SK-N-SH treated with all-trans-retinoic acid at 6 μM for 48 hours (cell line): ENCODE results near the gene ZNF431.

Source experiments
- PATZ1 ChIP-seq: fragments of 250-450 bp; sonication (Bioruptor Pico); IDR thresholded peaks from 2 replicates; pipeline ENCODE4 v1.8.0; 2020; ENCODE audit warnings: mild to moderate bottlenecking, moderate library complexity, borderline replicate concordance
- RARB ChIP-seq: fragments of 250-450 bp; sonication (Bioruptor Pico); IDR thresholded peaks from 2 replicates; pipeline ENCODE4 v1.8.0; 2021; ENCODE audit warnings: mild to moderate bottlenecking, moderate library complexity

- TF ChIP-seq RARB (CRISPR knock-in tag): no peak
- TF ChIP-seq PATZ1 (CRISPR knock-in tag): no peak
Measured at GRCh38 chr19:21147540-21147939, 5.7 kb downstream of the ZNF431 start.
